ENCODE measurements around the gene GAS7.

Gene GAS7

GRCh38 chr17:9913476-9913875 lies 284.9 kb downstream of the GAS7 start:
- DNase-seq (ENCODE audit: low read depth), result no peak

GRCh38 chr17:9912121-9913099 lies 286.0 kb downstream of the GAS7 start:
- DNase-seq (ENCODE audit: low read depth), result no peak

- DNase-seq (ENCODE audit: low read depth), result no peak
Measured at GRCh38 chr17:9911089-9911488, 287.3 kb downstream of the GAS7 start.

- DNase-seq (ENCODE audit: low read depth), result no peak
Measured at GRCh38 chr17:9908649-9909042, 289.8 kb downstream of the GAS7 start.

- no peak for DNase-seq (ENCODE audit: low read depth)
Measured at GRCh38 chr17:9907883-9908648, 290.3 kb downstream of the GAS7 start.

- no peak for DNase-seq (ENCODE audit: low read depth)
Measured at GRCh38 chr17:9907131-9907530, 291.3 kb downstream of the GAS7 start.

- no peak for DNase-seq (ENCODE audit: low read depth)
Measured at GRCh38 chr17:9906616-9907015, 291.8 kb downstream of the GAS7 start.

- peak; percentile 15 for DNase-seq (ENCODE audit: low read depth)
Measured at GRCh38 chr17:9905902-9906301, 292.5 kb downstream of the GAS7 start.

GRCh38 chr17:9905078-9905415 lies 293.4 kb downstream of the GAS7 start, which contains the start of gene RCVRN:
Gene RCVRN, minus strand, starts transcription at chr17:9905271. Its CDS starts 91 bp downstream, at chr17:9905180.
- DNase-seq (ENCODE audit: low read depth), result no peak

- no peak for DNase-seq (ENCODE audit: low read depth)
Measured at GRCh38 chr17:9904277-9905077, 293.9 kb downstream of the GAS7 start.

- no peak for DNase-seq (ENCODE audit: low read depth)
Measured at GRCh38 chr17:9902120-9902519, 296.3 kb downstream of the GAS7 start.

GRCh38 chr17:9900784-9901183 lies 297.6 kb downstream of the GAS7 start:
- DNase-seq (ENCODE audit: low read depth), result peak; percentile 80

- DNase-seq (ENCODE audit: low read depth), result peak; percentile 38
Measured at GRCh38 chr17:9900044-9900594, 298.3 kb downstream of the GAS7 start.

- DNase-seq (ENCODE audit: low read depth), result no peak
Measured at GRCh38 chr17:9899280-9900043, 298.9 kb downstream of the GAS7 start.

- DNase-seq (ENCODE audit: low read depth), result no peak
Measured at GRCh38 chr17:9898812-9899211, 299.6 kb downstream of the GAS7 start.

GRCh38 chr17:9897372-9897968 lies 300.9 kb downstream of the GAS7 start:
- no peak for DNase-seq (ENCODE audit: low read depth)

- no peak for DNase-seq (ENCODE audit: low read depth)
Measured at GRCh38 chr17:9895923-9896322, 302.5 kb downstream of the GAS7 start.

GRCh38 chr17:9894231-9894630 lies 304.2 kb downstream of the GAS7 start:
- no peak for DNase-seq (ENCODE audit: low read depth)

- DNase-seq (ENCODE audit: low read depth), result peak; percentile 72
Measured at GRCh38 chr17:9893411-9894012, 304.9 kb downstream of the GAS7 start.

- DNase-seq (ENCODE audit: low read depth), result peak; percentile 23
Measured at GRCh38 chr17:9890124-9890523, 308.3 kb downstream of the GAS7 start.
